Neural progenitor cell (in vitro differentiated cells): ENCODE measurements around the gene HMX3.

Experiments
- CTCF ChIP-seq: fragments of 200-600 bp; sonication (generic); IDR thresholded peaks from 2 replicates; pipeline ENCODE4 v1.5.1; 2017; ENCODE audit warnings: antibody characterized with exemption, mild to moderate bottlenecking
- EZH2 ChIP-seq: fragments of 200-600 bp; sonication (generic); IDR thresholded peaks from 2 replicates; pipeline ENCODE4 v1.6.1; 2017; ENCODE audit warnings: antibody characterized with exemption, mild to moderate bottlenecking, moderate library complexity

GRCh38 chr10:123140164-123140982 is 4.6 kb downstream of the HMX3 start:
- peak; percentile 39 for TF ChIP-seq CTCF
- TF ChIP-seq EZH2 = peak; percentile 88
